ENCODE results near the gene GGCT. TPM values are rescaled to one million over a fixed set of nuclear protein-coding genes. Genes with fewer than 3 reads are reported as not detected.

The GGCT gene
- total RNA-seq, 1 experiment from 2014 or later: 67.6 TPM

- no peak for ATAC-seq
- Histone ChIP-seq H3K4me2 (ENCODE audit: low read length) (no peak overlapping the region), H3K4me3 (ENCODE audit: low read length) (no peak overlapping the region), H4K20me1 (ENCODE audit: low read length) (no peaks in the 10 kb centered on the region), H3K4me1 (ENCODE audit: insufficient read depth, low read length) (peaks cover 32% of the 10 kb centered on the region), H2AFZ (ENCODE audit: low read length) (no peak overlapping the region), H3K27me3 (ENCODE audit: low read length) (no peaks in the 10 kb centered on the region), H3K27ac (ENCODE audit: low read length) (no peak overlapping the region), H3F3A (ENCODE audit: low read length, unreplicated experiment) (no peaks in the 10 kb centered on the region), H3K79me2 (ENCODE audit: low read length) (no peaks in the 10 kb centered on the region), H3K36me3 (ENCODE audit: low read depth, low read length) (no peaks in the 10 kb centered on the region), H3K9me2 (replicated peaks; ENCODE audit: low read length) (no peaks in the 10 kb centered on the region), H3K9me3 (ENCODE audit: low read length) (no peaks in the 10 kb centered on the region), H3K9ac (ENCODE audit: low read length) (no peak overlapping the region)
- no TSS peak for BruUV-seq (replicated peaks)
- intact Hi-C loops (cut with micrococcal nuclease): no loop called here
- CTCF ChIA-PET: no interaction called here
- POLR2A ChIA-PET (ENCODE audit: unreplicated experiment): no interaction called here
- DNase-seq: no peak
- TF ChIP-seq, protein P1, sequence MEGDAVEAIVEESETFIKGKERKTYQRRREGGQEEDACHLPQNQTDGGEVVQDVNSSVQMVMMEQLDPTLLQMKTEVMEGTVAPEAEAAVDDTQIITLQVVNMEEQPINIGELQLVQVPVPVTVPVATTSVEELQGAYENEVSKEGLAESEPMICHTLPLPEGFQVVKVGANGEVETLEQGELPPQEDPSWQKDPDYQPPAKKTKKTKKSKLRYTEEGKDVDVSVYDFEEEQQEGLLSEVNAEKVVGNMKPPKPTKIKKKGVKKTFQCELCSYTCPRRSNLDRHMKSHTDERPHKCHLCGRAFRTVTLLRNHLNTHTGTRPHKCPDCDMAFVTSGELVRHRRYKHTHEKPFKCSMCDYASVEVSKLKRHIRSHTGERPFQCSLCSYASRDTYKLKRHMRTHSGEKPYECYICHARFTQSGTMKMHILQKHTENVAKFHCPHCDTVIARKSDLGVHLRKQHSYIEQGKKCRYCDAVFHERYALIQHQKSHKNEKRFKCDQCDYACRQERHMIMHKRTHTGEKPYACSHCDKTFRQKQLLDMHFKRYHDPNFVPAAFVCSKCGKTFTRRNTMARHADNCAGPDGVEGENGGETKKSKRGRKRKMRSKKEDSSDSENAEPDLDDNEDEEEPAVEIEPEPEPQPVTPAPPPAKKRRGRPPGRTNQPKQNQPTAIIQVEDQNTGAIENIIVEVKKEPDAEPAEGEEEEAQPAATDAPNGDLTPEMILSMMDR (conservative IDR thresholded peaks at IDR 0.05; ENCODE audit: low read depth, low read length): no peak
- TF ChIP-seq EZH2 (IDR thresholded peaks at IDR 0.05; ENCODE audit: low read length, unreplicated experiment) (no peak), EZH2phosphoT487 (IDR thresholded peaks at IDR 0.05; ENCODE audit: borderline replicate concordance, low read length) (no peak)
Measured at GRCh38 chr7:30553141-30553540, 48.5 kb upstream of the GGCT start.

DNA sequence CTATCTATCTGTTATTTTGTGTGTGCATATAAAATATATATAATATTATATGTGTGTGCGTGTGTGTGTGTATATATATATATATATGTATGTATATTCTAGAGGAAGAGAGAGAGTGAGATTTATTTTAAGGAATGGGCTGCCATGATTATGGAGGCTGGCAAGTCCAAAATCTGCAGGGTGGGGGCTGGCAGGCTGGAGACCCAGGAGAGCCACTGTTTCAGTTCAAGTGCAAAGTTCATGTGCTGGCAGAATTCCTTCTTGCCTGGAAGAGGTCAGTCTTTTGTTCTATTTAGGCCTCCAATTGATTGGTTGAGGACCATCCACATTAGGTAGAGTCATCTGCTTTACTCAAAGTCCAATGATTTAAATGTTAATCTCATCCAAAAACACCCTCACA lies 47.7 kb upstream of the GGCT start:
- H3K36me3 ChIP-seq (ENCODE audit: low read depth, low read length): no peaks in the 10 kb centered on the region
- no TSS peak for BruUV-seq (replicated peaks)
- TF ChIP-seq, protein P1 (conservative IDR thresholded peaks at IDR 0.05; ENCODE audit: low read depth, low read length): no peak
- TF ChIP-seq EZH2 (IDR thresholded peaks at IDR 0.05; ENCODE audit: low read length, unreplicated experiment) (no peak), EZH2phosphoT487 (IDR thresholded peaks at IDR 0.05; ENCODE audit: borderline replicate concordance, low read length) (no peak)
- H3K27ac ChIP-seq (ENCODE audit: low read length): peak overlapping the region; percentile 96; the same call in 1 of the 2 replicates
- intact Hi-C loops (cut with micrococcal nuclease): no loop called here
- DNase-seq (no peak), ATAC-seq (no peak)
- H3K4me2 ChIP-seq (ENCODE audit: low read length): no peak overlapping the region
- no peaks in the 10 kb centered on the region for H3K27me3 ChIP-seq (ENCODE audit: low read length)
- no peaks in the 10 kb centered on the region for H3K9me3 ChIP-seq (ENCODE audit: low read length)
- no peak overlapping the region for H3K9ac ChIP-seq (ENCODE audit: low read length)
- H3K4me1 ChIP-seq (ENCODE audit: insufficient read depth, low read length): peaks cover 32% of the 10 kb centered on the region
- H3K9me2 ChIP-seq (replicated peaks; ENCODE audit: low read length): no peaks in the 10 kb centered on the region
- H2AFZ ChIP-seq (ENCODE audit: low read length): no peak overlapping the region
- H3K79me2 ChIP-seq (ENCODE audit: low read length): no peaks in the 10 kb centered on the region
- H4K20me1 ChIP-seq (ENCODE audit: low read length): no peaks in the 10 kb centered on the region
- CTCF ChIA-PET: interaction anchor here (0.6 to 2.1 kb wide), 2 partner anchors 11 to 791 kb away, joined by 3 to 20 read pairs; no protein-coding TSS in a partner anchor
- POLR2A ChIA-PET (ENCODE audit: unreplicated experiment): no interaction called here
- H3F3A ChIP-seq (ENCODE audit: low read length, unreplicated experiment): no peaks in the 10 kb centered on the region
- no peak overlapping the region for H3K4me3 ChIP-seq (ENCODE audit: low read length)

DNA sequence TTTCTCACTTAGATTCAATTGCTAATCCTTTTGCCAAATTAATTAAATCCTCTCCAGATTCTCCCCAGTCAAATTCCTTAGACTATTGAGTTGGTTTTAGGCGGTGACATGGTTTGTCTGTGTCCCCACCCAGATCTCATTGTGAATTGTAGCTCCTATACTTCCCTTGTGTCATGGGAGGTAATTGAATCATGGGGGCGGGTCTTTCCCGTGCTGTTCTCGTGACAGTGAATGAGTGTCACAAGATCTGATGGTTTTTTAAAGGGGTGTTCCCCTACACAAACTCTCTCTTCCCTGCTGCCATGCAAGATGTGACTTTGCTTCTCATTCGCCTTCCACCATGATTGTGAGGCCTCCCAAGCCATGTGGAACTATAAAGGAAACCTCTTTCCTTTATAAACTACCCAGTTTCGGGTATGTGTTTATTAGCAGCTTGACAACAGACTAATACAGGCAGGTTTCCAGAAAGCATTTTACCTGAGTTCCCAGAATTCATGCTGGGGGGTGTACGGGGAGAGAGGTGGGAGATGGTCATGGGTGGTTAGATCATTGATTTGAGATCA lies 45.4 kb upstream of the GGCT start:
- H3K4me1 ChIP-seq (ENCODE audit: insufficient read depth, low read length): peaks cover 32% of the 10 kb centered on the region
- H3K79me2 ChIP-seq (ENCODE audit: low read length): no peaks in the 10 kb centered on the region
- H3K27ac ChIP-seq (ENCODE audit: low read length): peak overlapping the region; percentile 96
- no peaks in the 10 kb centered on the region for H4K20me1 ChIP-seq (ENCODE audit: low read length)
- H3K4me3 ChIP-seq (ENCODE audit: low read length): no peak overlapping the region
- intact Hi-C loops (cut with micrococcal nuclease): no loop called here
- no peaks in the 10 kb centered on the region for H3K9me2 ChIP-seq (replicated peaks; ENCODE audit: low read length)
- no peak overlapping the region for H2AFZ ChIP-seq (ENCODE audit: low read length)
- POLR2A ChIA-PET (ENCODE audit: unreplicated experiment): no interaction called here
- no peaks in the 10 kb centered on the region for H3F3A ChIP-seq (ENCODE audit: low read length, unreplicated experiment)
- ATAC-seq (peak; percentile 11; the same call in 1 of the 2 replicates), DNase-seq (peak; percentile 46)
- no peaks in the 10 kb centered on the region for H3K27me3 ChIP-seq (ENCODE audit: low read length)
- no TSS peak for BruUV-seq (replicated peaks)
- H3K9ac ChIP-seq (ENCODE audit: low read length): peak overlapping the region; percentile 79
- CTCF ChIA-PET: interaction anchor here (0.6 to 1.6 kb wide), 2 partner anchors 14 to 214 kb away, joined by 3 to 12 read pairs; no protein-coding TSS in a partner anchor
- no peaks in the 10 kb centered on the region for H3K36me3 ChIP-seq (ENCODE audit: low read depth, low read length)
- TF ChIP-seq, protein P1 (conservative IDR thresholded peaks at IDR 0.05; ENCODE audit: low read depth, low read length): no peak
- no peak for TF ChIP-seq EZH2phosphoT487 (IDR thresholded peaks at IDR 0.05; ENCODE audit: borderline replicate concordance, low read length)
- no peaks in the 10 kb centered on the region for H3K9me3 ChIP-seq (ENCODE audit: low read length)
- H3K4me2 ChIP-seq (ENCODE audit: low read length): 0 out of 2 replicates have a peak overlapping the region, but pooled peaks have one; percentile 11
